AG04450 (cell line): Measurements from ENCODE around the gene FAM174B. TPM values are rescaled to one million over a fixed set of nuclear protein-coding genes. Genes with fewer than 3 reads are reported as not detected.

Source experiments
- CTCF ChIA-PET: fragments of 300-600, 350-600 bp; formaldehyde crosslinking; extraction: SDS; loops from one replicate; lab custom pipeline; 2022; ENCODE audit warnings: antibody characterized with exemption, inconsistent platforms; lab: Charles Lee
- POLR2A ChIA-PET: fragments of 350-600 bp; formaldehyde crosslinking; extraction: SDS; loops from one replicate; lab custom pipeline; 2021; ENCODE audit warnings: antibody characterized with exemption, inconsistent platforms; lab: Yijun Ruan, JAX
- DNase-seq: peaks from one replicate; pipeline ENCODE4 v3.0.0-alpha.2; 2011; ENCODE audit warnings: low read depth, low spot score
- H3K27ac ChIP-seq: one replicate; pipeline ENCODE4 v1.5.1; 2012; ENCODE audit warnings: low read depth, low read length, control low read depth
- H3K27me3 ChIP-seq: one replicate; pipeline ENCODE4 v1.6.0; 2012; ENCODE audit warnings: low read length; ENCODE audit not compliant: control insufficient read depth, insufficient read depth
- H3K4me3 ChIP-seq: 2 replicates; pipeline ENCODE4 v1.5.1; 2011; ENCODE audit warnings: mild to moderate bottlenecking, low read depth, low read length, control low read depth
- H3K9me3 ChIP-seq: 2 replicates; pipeline ENCODE4 v1.5.1; 2012; ENCODE audit warnings: low read length; ENCODE audit not compliant: control insufficient read depth, insufficient read depth
- polyA plus RNA-seq: library from polyadenylated mRNA; depleted of rRNA; stranded (reverse); fragments of >200 nt; gene quantifications from 2 replicates; pipeline ENCODE4 v1.2.3, GENCODE V29; 2011
- TF ChIP-seq, protein P1 (sequence below): IDR thresholded peaks from 2 replicates; pipeline ENCODE4 v1.5.1; 2011; ENCODE audit warnings: low read depth, low read length, control low read depth, inconsistent platforms

Gene FAM174B
- polyA plus RNA-seq, 1 experiment: 2.1 TPM

DNA sequence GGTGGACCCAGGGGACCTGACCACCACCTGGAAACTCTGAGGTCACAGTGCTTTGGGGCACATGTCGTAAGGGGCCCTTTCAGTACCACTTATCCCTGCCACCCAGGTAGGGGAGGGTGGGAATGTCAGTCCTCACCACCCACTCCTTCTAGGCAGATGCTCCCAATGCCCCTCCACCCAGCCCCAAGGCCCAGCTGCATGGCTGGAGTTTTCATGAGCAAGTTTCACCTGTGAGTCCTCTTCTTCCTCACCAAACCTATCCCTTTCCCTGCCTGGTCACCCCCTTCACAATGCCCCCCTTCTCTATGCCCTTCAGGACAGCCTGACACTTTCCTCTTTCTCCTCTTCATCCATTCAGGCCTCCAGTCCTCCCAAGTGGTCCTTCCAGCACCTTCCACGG lies 9.8 kb downstream of the FAM174B start:
- TF ChIP-seq, protein P1, sequence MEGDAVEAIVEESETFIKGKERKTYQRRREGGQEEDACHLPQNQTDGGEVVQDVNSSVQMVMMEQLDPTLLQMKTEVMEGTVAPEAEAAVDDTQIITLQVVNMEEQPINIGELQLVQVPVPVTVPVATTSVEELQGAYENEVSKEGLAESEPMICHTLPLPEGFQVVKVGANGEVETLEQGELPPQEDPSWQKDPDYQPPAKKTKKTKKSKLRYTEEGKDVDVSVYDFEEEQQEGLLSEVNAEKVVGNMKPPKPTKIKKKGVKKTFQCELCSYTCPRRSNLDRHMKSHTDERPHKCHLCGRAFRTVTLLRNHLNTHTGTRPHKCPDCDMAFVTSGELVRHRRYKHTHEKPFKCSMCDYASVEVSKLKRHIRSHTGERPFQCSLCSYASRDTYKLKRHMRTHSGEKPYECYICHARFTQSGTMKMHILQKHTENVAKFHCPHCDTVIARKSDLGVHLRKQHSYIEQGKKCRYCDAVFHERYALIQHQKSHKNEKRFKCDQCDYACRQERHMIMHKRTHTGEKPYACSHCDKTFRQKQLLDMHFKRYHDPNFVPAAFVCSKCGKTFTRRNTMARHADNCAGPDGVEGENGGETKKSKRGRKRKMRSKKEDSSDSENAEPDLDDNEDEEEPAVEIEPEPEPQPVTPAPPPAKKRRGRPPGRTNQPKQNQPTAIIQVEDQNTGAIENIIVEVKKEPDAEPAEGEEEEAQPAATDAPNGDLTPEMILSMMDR: no peak
- Histone ChIP-seq H3K9me3 (no peaks in the 10 kb centered on the region), H3K27ac (no peak overlapping the region), H3K27me3 (no peaks in the 10 kb centered on the region), H3K4me3 (no peak overlapping the region)
- ChIA-PET POLR2A (no interaction called here), CTCF (no interaction called here)
- no peak for DNase-seq

DNA sequence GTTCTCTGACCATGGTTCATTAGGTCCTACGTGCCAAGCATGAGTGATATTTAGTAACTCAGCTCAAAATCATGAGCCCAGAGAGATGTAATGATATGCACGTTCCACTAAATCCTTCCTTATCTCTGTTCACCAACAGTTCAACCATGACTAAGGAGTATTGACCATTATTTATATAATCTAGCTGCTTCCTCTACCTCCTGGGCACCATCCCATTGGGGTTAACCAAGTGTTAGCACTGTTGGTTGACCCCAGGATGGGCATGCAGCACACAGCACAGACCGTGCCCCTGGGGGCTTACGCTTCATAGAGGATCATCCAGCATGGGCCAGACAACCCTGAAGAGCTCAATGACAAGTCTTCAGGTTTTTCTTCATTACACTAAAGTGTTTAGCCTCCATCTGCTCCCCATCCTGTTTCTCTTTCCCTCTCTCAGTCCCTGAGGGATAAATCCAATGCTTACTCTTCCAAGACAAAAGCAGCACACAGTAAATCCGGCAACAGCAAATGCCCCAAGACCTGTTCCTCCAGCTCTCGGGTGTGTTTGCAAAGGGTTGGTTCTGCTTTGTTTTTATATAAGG lies 10.4 kb downstream of the FAM174B start:
- ChIA-PET CTCF (no interaction called here), POLR2A (no interaction called here)
- DNase-seq: no peak
- TF ChIP-seq, protein P1: no peak
- Histone ChIP-seq H3K27me3 (no peaks in the 10 kb centered on the region), H3K27ac (peak overlapping the region; percentile 31), H3K4me3 (no peak overlapping the region), H3K9me3 (0 out of 2 replicates have a peak, but pooled peaks cover 3% of the 10 kb centered on the region)

DNA sequence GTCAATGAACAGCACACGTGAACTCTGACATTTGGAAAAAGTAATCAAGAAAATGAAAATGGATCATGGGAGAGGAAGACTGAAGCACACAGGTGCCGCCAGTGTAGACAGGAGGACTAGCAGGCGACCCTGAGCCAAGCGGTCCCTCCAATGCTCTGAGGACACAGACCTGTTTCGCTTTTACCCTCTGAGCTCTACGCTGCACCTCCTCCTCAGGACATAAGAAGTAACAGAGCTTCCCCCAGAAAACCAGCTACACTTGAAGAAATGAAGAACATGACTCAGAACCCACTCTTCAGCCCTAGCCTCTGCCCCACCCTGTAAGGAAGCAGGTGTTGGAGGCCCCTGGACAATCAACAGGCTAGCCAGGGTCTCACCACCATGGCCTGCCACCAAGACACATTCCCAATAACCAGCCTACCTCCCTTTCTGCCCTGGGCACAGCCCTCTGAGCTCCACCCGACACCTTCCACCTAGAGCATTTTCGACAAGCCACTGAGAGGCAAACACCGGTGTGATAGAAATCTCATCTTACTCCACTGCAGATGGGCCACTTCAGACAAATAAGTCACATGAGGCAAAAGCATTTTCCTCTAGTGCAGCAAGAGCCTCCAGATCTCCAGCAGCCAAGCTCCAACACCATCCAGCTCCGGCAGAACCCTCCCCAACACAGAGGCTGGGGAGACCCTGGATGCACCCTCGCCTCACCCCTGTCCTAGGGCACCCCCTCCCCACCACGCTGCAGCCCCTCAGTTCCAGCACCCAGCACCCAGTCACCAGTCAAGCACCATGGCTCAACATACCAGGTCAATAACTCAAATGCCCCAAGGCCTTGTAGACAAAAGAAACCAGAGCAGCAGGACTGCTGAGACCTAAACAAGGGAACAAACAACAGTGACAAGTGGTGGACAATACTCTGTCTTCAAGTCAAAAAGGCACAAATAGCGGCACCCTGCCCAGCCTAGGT lies 11.4 kb downstream of the FAM174B start:
- ChIA-PET CTCF (no interaction called here), POLR2A (no interaction called here)
- no peaks in the 10 kb centered on the region for H3K27me3 ChIP-seq
- TF ChIP-seq, protein P1: no peak
- H3K9me3 ChIP-seq: 0 out of 2 replicates have a peak, but pooled peaks cover 6% of the 10 kb centered on the region
- no peak for DNase-seq
- no peak overlapping the region for H3K27ac ChIP-seq
- no peak overlapping the region for H3K4me3 ChIP-seq

DNA sequence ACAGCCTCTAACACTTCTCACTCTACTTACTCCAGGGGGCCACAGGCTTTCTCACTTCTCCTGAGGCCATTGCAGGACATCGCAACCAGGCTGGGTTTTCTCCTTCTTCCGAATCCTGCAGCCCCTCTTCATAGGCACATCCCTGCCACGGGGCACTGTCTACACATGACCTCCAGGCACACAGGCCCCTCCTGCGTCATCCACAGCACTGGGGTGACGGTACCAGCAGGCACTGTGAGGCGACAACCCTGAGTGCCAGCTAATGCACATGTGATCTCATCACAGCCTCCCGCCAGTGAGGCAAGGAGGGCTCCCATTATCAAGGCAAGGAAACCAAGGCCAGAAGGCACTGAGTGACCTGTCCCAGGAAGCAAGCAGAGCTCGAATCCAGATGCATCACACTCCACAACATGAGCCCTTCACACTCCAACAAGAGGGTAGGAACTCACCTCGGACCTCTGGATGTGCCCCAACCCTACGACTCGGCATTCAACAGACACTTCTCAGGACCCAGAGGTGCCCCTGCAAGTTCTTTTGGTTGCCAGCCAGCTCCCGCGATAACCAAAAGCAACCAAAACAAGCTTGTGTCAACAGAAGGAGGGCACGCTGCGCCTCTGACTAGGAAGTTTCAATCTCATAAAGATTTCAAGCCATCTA lies 16.7 kb downstream of the FAM174B start:
- POLR2A ChIA-PET: no interaction called here
- H3K27ac ChIP-seq: peak overlapping the region; percentile 57
- peaks cover 10% of the 10 kb centered on the region; the same call in 1 of the 2 replicates for H3K9me3 ChIP-seq
- TF ChIP-seq, protein P1: no peak
- H3K27me3 ChIP-seq: no peaks in the 10 kb centered on the region
- H3K4me3 ChIP-seq: no peak overlapping the region
- DNase-seq: no peak
- CTCF ChIA-PET: no interaction called here
